Iris pigment epithelial cell (primary cell): Measurements from ENCODE around the gene LTBP1.
A peak's percentile ranks its signal among the peaks of the same experiment; 100 is the strongest.

ENCODE experiments used
- DNase-seq: peaks from one replicate; pipeline ENCODE4 v3.0.0-alpha.2; 2011; ENCODE audit warnings: low read depth

LTBP1 gene

GRCh38 chr2:33115728-33116127, 169.0 kb downstream of the LTBP1 start:
- no peak for DNase-seq

- DNase-seq: no peak
Measured at GRCh38 chr2:33116799-33117198, 170.0 kb downstream of the LTBP1 start.

GRCh38 chr2:33118651-33119050, 171.9 kb downstream of the LTBP1 start:
- DNase-seq: no peak

- DNase-seq: no peak
Measured at GRCh38 chr2:33121416-33121815, 174.7 kb downstream of the LTBP1 start.

GRCh38 chr2:33121925-33122324, 175.2 kb downstream of the LTBP1 start:
- DNase-seq: no peak

GRCh38 chr2:33122726-33123125, 176.0 kb downstream of the LTBP1 start:
- DNase-seq: no peak

GRCh38 chr2:33123216-33123615, 176.5 kb downstream of the LTBP1 start:
- DNase-seq: peak; percentile 52

- no peak for DNase-seq
Measured at GRCh38 chr2:33126552-33126951, 179.8 kb downstream of the LTBP1 start.

GRCh38 chr2:33126958-33127357, 180.2 kb downstream of the LTBP1 start:
- peak; percentile 59 for DNase-seq

- DNase-seq: peak; percentile 51
Measured at GRCh38 chr2:33129263-33130053, 182.7 kb downstream of the LTBP1 start.

- peak; percentile 58 for DNase-seq
Measured at GRCh38 chr2:33130054-33130447, 183.3 kb downstream of the LTBP1 start.

GRCh38 chr2:33130544-33130943, 183.8 kb downstream of the LTBP1 start:
- DNase-seq: no peak

- peak; percentile 53 for DNase-seq
Measured at GRCh38 chr2:33131111-33131510, 184.4 kb downstream of the LTBP1 start.

GRCh38 chr2:33131749-33132148, 185.0 kb downstream of the LTBP1 start:
- DNase-seq: no peak

GRCh38 chr2:33133454-33133952, 186.8 kb downstream of the LTBP1 start:
- peak; percentile 83 for DNase-seq

GRCh38 chr2:33134086-33134771, 187.5 kb downstream of the LTBP1 start:
- peak; percentile 99 for DNase-seq

GRCh38 chr2:33134791-33135560, 188.2 kb downstream of the LTBP1 start:
- DNase-seq: no peak

- peak; percentile 40 for DNase-seq
Measured at GRCh38 chr2:33135645-33136044, 188.9 kb downstream of the LTBP1 start.

- no peak for DNase-seq
Measured at GRCh38 chr2:33136056-33136455, 189.3 kb downstream of the LTBP1 start.

GRCh38 chr2:33136566-33136965, 189.8 kb downstream of the LTBP1 start:
- no peak for DNase-seq

- no peak for DNase-seq
Measured at GRCh38 chr2:33137331-33137730, 190.6 kb downstream of the LTBP1 start.

GRCh38 chr2:33139949-33140348, 193.2 kb downstream of the LTBP1 start:
- DNase-seq: no peak

GRCh38 chr2:33141476-33141875, 194.7 kb downstream of the LTBP1 start:
- DNase-seq: no peak
